SJCRH30 (cell line): ENCODE measurements around the gene VTN. TPM values are rescaled to one million over a fixed set of nuclear protein-coding genes. Genes with fewer than 3 reads are reported as not detected.
A peak's percentile ranks its signal among the peaks of the same experiment; 100 is the strongest.

ENCODE experiments used
- DNase-seq, 2 experiments: peaks; one replicate each; pipeline ENCODE4 v3.0.0-alpha.2; 2015 to 2020
- H3K27ac ChIP-seq: fragments of 250-450 bp; sonication (Bioruptor Pico); 2 replicates; pipeline ENCODE4 v1.5.1; 2020; ENCODE audit warnings: mild to moderate bottlenecking, moderate library complexity
- H3K27me3 ChIP-seq: fragments of 250-450 bp; sonication (Bioruptor Pico); 2 replicates; pipeline ENCODE4 v1.5.1; 2020; ENCODE audit warnings: mild to moderate bottlenecking, moderate library complexity
- H3K36me3 ChIP-seq: fragments of 250-450 bp; sonication (Bioruptor Pico); 2 replicates; pipeline ENCODE4 v1.5.1; 2020; ENCODE audit warnings: mild to moderate bottlenecking, moderate library complexity
- H3K4me1 ChIP-seq: fragments of 250-450 bp; sonication (Bioruptor Pico); 2 replicates; pipeline ENCODE4 v1.5.1; 2020; ENCODE audit warnings: mild to moderate bottlenecking, moderate library complexity
- H3K4me3 ChIP-seq: fragments of 250-450 bp; sonication (Bioruptor Pico); 2 replicates; pipeline ENCODE4 v1.5.1; 2020; ENCODE audit warnings: mild to moderate bottlenecking, moderate library complexity
- H3K9me3 ChIP-seq: fragments of 250-450 bp; sonication (Bioruptor Pico); replicated peaks from 2 replicates; pipeline ENCODE4 v1.5.1; 2020; ENCODE audit warnings: mild to moderate bottlenecking, moderate library complexity
- total RNA-seq: library from RNA; depleted of rRNA; stranded (reverse); fragments of >200 nt; shearing (Covaris generic); gene quantifications from 2 replicates; pipeline ENCODE4 v1.2.3, GENCODE V29; 2014

VTN gene
- total RNA-seq, 1 experiment from 2014 or later: 0.16 TPM

DNA sequence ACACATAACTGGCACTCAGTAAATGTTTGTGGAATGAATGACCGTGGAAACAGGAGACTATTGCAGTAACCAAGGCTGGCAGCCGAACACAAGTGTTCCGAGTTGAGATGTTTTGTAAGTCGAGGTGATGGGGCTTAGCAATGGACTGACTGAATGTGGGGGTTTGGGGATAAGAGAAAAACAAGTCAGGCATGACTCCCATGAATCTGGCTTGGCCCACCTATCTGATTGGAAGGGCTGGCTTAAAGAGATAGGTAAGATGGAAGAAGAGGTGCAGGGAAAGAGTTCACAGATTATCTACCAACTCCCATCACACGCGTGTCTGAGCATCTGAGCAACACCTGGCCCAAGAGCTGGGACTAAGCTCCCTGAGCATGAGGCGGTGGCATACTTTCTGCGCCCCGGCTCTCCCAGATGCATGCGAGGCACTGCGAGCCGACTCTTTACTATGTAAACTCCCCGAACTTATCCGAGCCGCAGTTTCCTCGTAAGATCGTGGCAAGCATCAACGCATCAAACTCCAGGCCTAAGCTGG, 35.4 kb downstream of the VTN start:
- H3K4me1 ChIP-seq: peaks cover 8% of the 10 kb centered on the region; the same call in 1 of the 2 replicates
- H3K9me3 ChIP-seq: no peaks in the 10 kb centered on the region
- no peaks in the 10 kb centered on the region for H3K27me3 ChIP-seq
- DNase-seq: no peak
- H3K27ac ChIP-seq: no peak overlapping the region; the same call in 1 of the 2 replicates
- peak overlapping the region; percentile 77 for H3K4me3 ChIP-seq
- H3K36me3 ChIP-seq: peaks cover 3% of the 10 kb centered on the region; the same call in 1 of the 2 replicates

DNA sequence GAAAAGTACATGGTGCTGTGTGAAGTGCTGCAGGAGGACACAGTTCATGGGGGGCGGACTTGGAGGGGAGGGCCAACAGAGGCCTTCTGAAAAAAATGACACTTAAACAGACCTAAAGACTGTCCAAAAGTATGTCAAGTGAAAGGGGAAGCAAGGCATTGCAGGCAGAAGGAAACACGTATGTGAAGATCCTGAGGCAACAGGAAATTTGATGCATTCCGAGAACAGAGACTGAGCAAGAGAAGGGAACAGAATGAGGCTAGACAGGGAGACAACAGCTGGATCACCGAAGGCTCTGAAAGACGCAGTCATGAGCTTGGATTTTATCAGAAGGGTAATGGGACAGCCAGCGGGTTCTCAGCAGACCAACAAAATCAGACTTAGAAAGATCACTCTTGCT, 35.9 kb downstream of the VTN start:
- H3K9me3 ChIP-seq: no peaks in the 10 kb centered on the region
- DNase-seq: peak in 1 of 2 experiments; percentile 41
- H3K27ac ChIP-seq: no peak overlapping the region

DNA sequence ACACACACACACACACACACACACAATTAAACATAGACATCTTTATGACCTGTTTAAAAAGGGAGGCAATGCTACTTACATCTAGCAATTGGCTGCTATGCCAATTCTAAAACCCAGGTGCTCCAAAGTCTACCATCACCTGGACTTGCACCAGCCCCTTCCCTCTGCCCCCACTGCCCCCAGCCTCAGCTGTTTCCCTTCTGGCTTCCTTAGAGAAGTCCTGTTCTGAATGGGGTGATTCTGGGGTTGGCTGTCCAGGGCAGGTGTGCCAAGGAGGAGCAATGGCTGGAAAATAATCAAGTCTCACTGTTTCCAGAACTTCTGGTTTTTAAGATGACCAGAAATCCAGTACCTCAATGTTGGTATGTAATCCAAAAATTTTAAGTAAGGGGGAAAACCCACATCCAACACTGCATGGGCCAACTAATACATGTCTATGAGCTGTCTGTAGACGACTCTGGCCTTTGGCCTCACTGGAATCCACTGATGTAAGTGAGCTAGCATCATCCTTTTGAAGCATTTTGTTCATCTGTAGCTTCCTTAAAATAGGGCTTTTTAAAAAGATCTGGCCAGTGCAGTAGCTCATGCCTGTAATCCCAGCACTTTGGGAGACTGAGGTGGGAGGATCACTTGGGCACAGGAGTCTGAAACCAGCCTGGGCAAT, 36.9 kb downstream of the VTN start:
- H3K27ac ChIP-seq: no peak overlapping the region
- no peak overlapping the region for H3K4me3 ChIP-seq
- DNase-seq: no peak
- no peaks in the 10 kb centered on the region for H3K27me3 ChIP-seq
- no peaks in the 10 kb centered on the region for H3K9me3 ChIP-seq
- H3K4me1 ChIP-seq: peaks cover 8% of the 10 kb centered on the region; the same call in 1 of the 2 replicates
- H3K36me3 ChIP-seq: peaks cover 18% of the 10 kb centered on the region

More for the DNA sequence above, 35.9 kb downstream of the VTN start:
- peak overlapping the region; percentile 77 for H3K4me3 ChIP-seq
- peaks cover 8% of the 10 kb centered on the region; the same call in 1 of the 2 replicates for H3K4me1 ChIP-seq
- H3K27me3 ChIP-seq: no peaks in the 10 kb centered on the region
- peaks cover 9% of the 10 kb centered on the region for H3K36me3 ChIP-seq

DNA sequence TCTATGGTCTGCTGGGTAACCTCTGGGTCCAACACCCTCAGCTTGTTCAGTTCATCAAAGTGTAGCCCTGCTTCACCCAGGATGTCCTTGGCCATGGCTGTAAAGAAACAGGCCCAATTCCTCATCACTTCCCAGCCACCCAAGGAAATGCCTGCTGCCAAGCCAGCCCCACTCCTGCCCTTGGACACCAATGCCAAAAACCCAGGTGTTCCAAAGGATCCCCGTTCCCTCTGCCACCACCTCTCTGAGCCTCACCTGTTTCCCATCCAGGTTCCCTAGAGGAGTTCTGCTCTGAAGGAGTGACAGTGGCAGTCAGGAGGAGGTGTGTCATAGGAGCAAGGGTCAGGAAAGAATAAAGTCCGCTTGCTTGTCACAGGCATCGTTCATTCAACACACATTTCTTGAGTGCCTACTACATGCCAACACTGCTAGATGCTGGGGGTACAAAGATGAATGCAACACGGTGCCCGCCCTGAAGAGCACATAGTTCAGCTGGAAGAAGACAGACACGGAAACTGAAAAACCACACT, 38.2 kb downstream of the VTN start:
- Histone ChIP-seq H3K27ac (no peak overlapping the region), H3K27me3 (no peaks in the 10 kb centered on the region), H3K36me3 (peaks cover 31% of the 10 kb centered on the region), H3K4me3 (no peak overlapping the region), H3K4me1 (peaks cover 8% of the 10 kb centered on the region), H3K9me3 (no peaks in the 10 kb centered on the region)
- DNase-seq: no peak

DNA sequence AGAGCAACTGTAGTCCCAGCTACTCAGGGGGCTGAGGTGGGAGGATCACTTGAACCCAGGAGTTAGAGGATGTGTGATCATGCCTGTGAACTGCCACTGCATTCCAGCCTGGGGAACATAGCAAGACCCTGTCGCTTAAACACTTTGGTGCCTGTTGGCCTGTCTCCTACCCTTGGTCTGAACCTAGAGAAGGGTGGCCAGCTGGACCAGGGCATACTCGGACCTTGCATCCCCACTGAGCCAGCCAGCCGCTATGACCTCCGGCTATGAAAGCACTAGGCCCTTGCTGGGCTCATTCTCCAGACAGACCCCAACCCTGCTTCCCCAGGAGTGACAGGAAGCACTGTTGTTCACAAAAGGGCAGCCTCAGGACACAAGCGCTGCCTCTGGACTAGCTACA, 39.4 kb downstream of the VTN start:
- no peak for DNase-seq

DNA sequence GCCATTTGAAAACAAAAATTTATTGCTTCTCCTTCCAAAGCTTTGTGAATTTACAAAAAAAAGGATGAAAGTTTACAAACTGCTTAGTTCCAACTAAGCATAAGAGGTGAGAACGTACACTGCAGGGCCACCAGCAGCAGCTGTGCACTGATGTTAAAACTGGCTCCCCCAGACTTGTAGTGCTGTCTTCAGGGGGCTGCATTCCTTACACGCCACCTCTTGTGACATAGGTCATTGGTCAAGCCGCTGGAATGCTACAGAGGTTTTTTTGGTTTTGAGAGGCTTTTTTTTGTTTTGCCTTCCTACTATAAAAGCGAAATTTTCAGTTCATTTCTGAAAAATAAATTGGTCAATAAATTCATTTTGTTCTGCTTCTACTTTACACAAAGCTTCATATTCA, 41.8 kb downstream of the VTN start:
- Histone ChIP-seq H3K4me1 (no peaks in the 10 kb centered on the region; the same call in 1 of the 2 replicates), H3K27ac (no peak overlapping the region), H3K27me3 (no peaks in the 10 kb centered on the region), H3K36me3 (peaks cover 54% of the 10 kb centered on the region), H3K9me3 (no peaks in the 10 kb centered on the region), H3K4me3 (no peak overlapping the region)
- DNase-seq: no peak

More for the DNA sequence above, 39.4 kb downstream of the VTN start:
- Histone ChIP-seq H3K9me3 (no peaks in the 10 kb centered on the region), H3K27ac (no peak overlapping the region), H3K36me3 (peaks cover 44% of the 10 kb centered on the region), H3K4me3 (no peak overlapping the region), H3K4me1 (peaks cover 3% of the 10 kb centered on the region), H3K27me3 (no peaks in the 10 kb centered on the region)

DNA sequence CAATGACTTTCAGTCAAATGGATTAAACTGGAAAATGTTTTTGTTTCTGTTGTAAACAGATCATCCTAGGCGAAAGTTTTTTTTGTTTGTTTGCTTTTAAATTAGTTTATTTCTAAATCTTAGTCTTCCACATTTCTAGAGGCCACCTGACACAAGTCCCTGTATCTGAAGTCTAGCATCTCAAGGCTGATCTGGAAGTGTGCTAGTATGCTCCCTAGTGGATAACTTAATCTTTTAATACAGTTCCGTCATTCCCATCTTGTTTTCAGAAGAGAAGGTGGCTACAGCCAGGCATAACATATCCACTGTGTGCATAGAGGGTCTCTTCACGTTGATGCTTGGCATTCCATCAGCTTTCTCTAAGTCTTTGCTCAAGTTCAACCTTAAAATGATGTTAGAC, 42.4 kb downstream of the VTN start:
- DNase-seq: no peak
- H3K4me1 ChIP-seq: no peaks in the 10 kb centered on the region; the same call in 1 of the 2 replicates
- no peaks in the 10 kb centered on the region for H3K27me3 ChIP-seq
- peaks cover 54% of the 10 kb centered on the region for H3K36me3 ChIP-seq
- H3K9me3 ChIP-seq: no peaks in the 10 kb centered on the region
- no peak overlapping the region for H3K27ac ChIP-seq
- no peak overlapping the region for H3K4me3 ChIP-seq

DNA sequence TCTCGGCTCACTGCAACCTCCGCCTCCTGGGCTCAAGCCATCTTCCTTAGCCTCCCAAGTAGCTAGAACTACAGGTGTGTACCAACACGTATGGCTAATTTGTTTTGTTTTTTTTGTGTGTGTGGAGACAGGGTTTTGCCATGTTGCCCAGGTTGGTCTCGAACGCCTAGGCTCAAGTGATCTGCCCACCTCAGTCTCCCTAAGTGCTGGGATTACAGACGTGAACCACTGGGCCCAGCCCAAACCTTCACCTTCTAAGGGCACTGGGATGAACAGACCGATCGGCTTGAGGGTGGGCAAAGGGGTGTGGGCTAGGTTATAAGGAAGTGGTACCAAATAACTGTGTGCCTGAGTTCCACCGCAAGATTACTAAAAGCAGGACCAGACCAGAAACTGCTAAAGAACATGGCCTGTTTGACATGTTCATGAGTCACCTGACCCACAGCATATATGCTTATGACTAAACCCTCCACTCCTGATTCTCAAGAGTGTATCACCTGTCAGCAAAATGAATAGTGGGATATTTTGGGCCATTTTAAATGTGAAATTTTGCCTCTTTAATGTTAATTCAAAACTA, 43.0 kb downstream of the VTN start:
- H3K27me3 ChIP-seq: no peaks in the 10 kb centered on the region
- DNase-seq: no peak
- H3K4me1 ChIP-seq: no peaks in the 10 kb centered on the region; the same call in 1 of the 2 replicates
- no peak overlapping the region for H3K4me3 ChIP-seq
- peaks cover 54% of the 10 kb centered on the region for H3K36me3 ChIP-seq
- no peaks in the 10 kb centered on the region for H3K9me3 ChIP-seq
- H3K27ac ChIP-seq: no peak overlapping the region

DNA sequence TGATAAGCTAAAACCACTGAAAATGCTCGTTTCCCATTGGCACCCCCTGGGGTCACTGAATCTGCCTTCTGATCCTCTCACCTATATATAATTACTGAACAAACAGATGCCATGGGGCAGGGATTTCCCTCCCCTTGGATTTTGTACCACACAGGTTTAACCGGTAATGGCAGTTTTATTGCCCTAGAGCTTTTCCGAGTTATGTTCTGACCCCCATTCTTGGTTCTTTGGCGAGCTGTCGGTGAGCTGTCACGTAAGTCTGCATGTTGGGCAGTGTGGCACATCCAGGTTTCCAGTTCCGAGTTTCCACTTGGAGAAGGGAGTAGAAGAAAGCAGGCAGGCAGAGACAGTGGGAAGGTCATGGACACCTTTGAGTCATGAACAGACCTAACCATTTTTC, 44.0 kb downstream of the VTN start:
- peaks cover 58% of the 10 kb centered on the region for H3K36me3 ChIP-seq
- H3K27me3 ChIP-seq: no peaks in the 10 kb centered on the region
- DNase-seq: no peak
- no peaks in the 10 kb centered on the region for H3K9me3 ChIP-seq
- H3K4me3 ChIP-seq: no peak overlapping the region
- H3K27ac ChIP-seq: no peak overlapping the region
- H3K4me1 ChIP-seq: peaks cover 5% of the 10 kb centered on the region

DNA sequence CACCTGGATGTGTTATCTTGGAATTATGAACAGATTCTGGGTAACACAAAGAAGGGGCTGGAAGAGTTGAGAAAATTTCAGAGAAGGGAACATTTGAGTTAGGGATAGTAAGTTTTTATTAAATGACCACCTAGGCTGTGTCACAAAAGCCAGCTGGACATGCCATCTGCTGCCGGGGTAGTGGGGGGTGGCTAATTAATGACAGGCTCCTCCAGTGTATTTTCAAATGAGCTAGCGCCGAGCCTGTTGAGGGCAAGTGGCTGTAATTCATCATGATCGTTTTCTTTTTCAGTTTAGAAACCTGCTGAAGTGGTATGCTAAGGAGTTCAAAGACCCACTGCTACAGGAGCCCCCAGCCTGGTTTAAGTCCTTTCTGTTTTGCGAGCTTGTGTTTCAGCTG, 44.9 kb downstream of the VTN start:
- Histone ChIP-seq H3K36me3 (peaks cover 63% of the 10 kb centered on the region), H3K9me3 (no peaks in the 10 kb centered on the region), H3K4me1 (peaks cover 14% of the 10 kb centered on the region), H3K4me3 (no peak overlapping the region), H3K27me3 (no peaks in the 10 kb centered on the region), H3K27ac (no peak overlapping the region)
- DNase-seq: no peak

DNA sequence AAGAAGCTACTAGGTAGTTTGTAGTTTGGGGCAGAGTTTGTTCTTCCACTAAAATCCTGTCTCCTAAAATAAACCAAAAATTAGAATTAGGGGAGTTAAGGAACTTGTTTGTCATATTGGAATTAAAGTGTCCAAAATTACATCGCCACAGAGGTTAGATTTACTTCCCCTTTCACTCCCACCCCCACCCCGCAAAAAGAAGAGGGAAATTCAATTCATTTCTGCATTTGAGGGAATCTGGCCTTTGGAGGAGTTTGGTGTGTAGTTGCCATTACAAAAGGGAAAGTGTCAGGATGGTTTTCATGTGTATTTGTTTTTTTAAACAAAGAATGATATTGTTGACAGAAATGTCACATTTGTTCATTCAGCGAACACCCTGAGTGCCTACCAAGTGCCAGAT, 45.3 kb downstream of the VTN start:
- no peaks in the 10 kb centered on the region for H3K9me3 ChIP-seq
- H3K4me1 ChIP-seq: peaks cover 14% of the 10 kb centered on the region
- H3K36me3 ChIP-seq: peaks cover 63% of the 10 kb centered on the region
- H3K4me3 ChIP-seq: no peak overlapping the region
- no peak overlapping the region for H3K27ac ChIP-seq
- DNase-seq: no peak
- H3K27me3 ChIP-seq: no peaks in the 10 kb centered on the region

DNA sequence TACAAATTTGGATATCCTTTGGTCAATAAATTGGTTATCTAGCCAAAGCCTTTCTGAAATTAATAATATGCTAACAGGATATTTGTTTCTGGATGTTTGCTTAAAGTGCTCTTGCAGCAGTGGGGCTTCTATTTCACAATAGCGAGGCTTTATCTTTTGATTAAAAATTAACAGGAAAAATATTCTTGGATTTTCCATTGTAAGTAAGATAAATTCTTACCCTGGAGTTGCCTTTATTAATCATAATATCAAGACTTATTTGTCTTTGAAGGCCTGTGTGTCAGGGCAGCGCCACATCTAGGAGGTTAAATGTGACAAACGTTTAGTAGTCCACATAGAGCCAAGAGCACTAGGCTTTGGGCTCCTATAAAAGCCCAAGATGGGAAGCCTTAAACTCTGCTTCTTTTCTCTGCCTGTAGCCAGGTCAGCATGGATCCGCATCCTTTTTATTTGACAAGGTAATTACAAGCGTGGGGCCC, 45.8 kb downstream of the VTN start:
- no peaks in the 10 kb centered on the region for H3K27me3 ChIP-seq
- DNase-seq: no peak
- H3K4me3 ChIP-seq: no peak overlapping the region
- H3K27ac ChIP-seq: no peak overlapping the region
- peaks cover 14% of the 10 kb centered on the region for H3K4me1 ChIP-seq
- H3K9me3 ChIP-seq: no peaks in the 10 kb centered on the region
- H3K36me3 ChIP-seq: peaks cover 59% of the 10 kb centered on the region

DNA sequence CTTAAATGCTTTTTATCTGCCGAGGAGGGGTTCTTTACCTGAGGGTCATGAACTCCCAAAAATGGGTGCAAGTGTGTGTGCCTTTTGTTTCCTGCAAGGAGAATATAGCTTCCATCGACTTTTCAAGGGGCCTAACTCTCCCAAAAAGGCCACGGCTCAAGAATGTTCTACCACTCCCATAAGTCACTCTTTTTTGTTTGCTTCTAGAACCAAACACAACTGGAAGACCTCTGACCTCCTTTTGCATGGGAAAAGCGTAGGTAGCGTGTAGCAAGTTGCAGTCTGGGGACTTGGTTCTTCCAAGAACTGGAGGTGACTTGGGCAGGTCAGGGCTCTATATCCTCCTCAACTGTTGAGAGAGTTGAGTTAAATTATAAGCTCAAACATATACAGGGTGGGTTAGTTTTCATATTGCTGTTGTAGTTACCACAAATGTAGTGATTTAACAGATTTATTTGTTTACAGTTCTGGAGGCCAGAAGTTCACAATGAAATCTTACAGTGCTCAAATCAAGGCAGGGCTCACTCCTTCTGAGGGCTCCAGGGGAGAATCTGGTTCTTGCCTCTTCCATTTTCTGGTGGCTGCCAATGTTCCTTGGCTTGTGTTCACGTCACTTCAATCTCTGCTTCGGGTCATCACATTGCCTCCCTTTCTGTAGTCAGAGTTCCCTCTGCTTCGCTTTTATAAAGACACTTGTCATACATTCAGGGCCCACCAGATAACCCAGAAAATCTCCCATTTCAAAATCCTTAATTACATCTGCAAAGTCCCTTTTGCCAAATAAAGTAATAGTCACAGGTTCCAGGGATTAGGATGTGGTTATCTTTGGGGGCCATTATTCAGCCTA, 49.7 kb downstream of the VTN start:
- Histone ChIP-seq H3K9me3 (no peaks in the 10 kb centered on the region), H3K4me1 (peaks cover 19% of the 10 kb centered on the region; the same call in 1 of the 2 replicates), H3K27me3 (no peaks in the 10 kb centered on the region), H3K36me3 (peaks cover 20% of the 10 kb centered on the region), H3K27ac (peak overlapping the region; percentile 74; the same call in 1 of the 2 replicates), H3K4me3 (peak overlapping the region; percentile 72)
- DNase-seq: no peak

DNA sequence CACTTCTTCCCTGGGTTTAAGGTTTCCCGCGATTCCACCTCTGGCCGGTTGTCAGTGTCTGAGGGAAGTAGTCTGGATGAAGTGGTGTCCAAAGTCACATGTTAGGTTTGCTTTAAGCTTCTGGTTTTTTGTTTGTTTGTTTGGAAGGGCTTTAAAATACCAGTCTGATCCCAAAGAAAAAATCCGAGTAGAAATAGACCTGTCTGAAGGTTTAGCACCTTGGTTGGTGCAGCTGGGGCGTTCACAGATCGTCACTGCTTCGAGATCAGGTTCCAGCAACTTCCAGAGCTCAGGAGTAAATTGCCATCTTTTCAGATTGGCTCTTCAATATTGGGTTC, 50.5 kb downstream of the VTN start:
- H3K27ac ChIP-seq: peak overlapping the region; percentile 74

More for the DNA sequence above, 50.5 kb downstream of the VTN start:
- peaks cover 16% of the 10 kb centered on the region for H3K36me3 ChIP-seq
- H3K4me3 ChIP-seq: peak overlapping the region; percentile 72
- no peaks in the 10 kb centered on the region for H3K9me3 ChIP-seq
- DNase-seq: peak in 1 of 2 experiments; percentile 35
- no peaks in the 10 kb centered on the region for H3K27me3 ChIP-seq
- H3K4me1 ChIP-seq: peaks cover 19% of the 10 kb centered on the region; the same call in 1 of the 2 replicates
